ENCODE data around the gene OR5B2. TPM values are rescaled to one million over a fixed set of nuclear protein-coding genes. Genes with fewer than 3 reads are reported as not detected.

OR5B2 gene
- total and polyA plus RNA-seq, 2 experiments from 2014 or later = not detected

- TF ChIP-seq CTCF (IDR thresholded peaks at IDR 0.05; ENCODE audit: low read depth, low read length) = no peak
- Histone ChIP-seq H3K27ac (no peak overlapping the region), H3K36me3 (no peaks in the 10 kb centered on the region), H3K9me3 (ENCODE audit: low read depth) (no peaks in the 10 kb centered on the region), H3K4me3 (no peak overlapping the region), H3K27me3 (no peaks in the 10 kb centered on the region), H3K4me1 (ENCODE audit: low read depth) (no peaks in the 10 kb centered on the region)
- DNase-seq (ENCODE audit: low read depth in 1 of 2, low spot score in 1 of 2) = no peak
Observed at GRCh38 chr11:58444300-58444699, 16.4 kb upstream of the OR5B2 start.

GRCh38 chr11:58442136-58442535 is 14.2 kb upstream of the OR5B2 start, which contains the start of gene OR5B12:
TSS of gene OR5B12 (minus strand) at chr11:58442236. CDS start at chr11:58440151, 2,085 bp downstream.
- H3K27ac ChIP-seq = no peak within 1 kb of the TSS
- no peak for TF ChIP-seq CTCF (IDR thresholded peaks at IDR 0.05; ENCODE audit: low read depth, low read length)
- H3K36me3 ChIP-seq = no peaks in the 10 kb centered on the region
- no peak within 1 kb of the TSS for H3K4me3 ChIP-seq
- no peaks in the 10 kb centered on the region for H3K27me3 ChIP-seq
- no peak for DNase-seq (ENCODE audit: low read depth in 1 of 2, low spot score in 1 of 2)
- H3K9me3 ChIP-seq (ENCODE audit: low read depth) = no peaks in the 10 kb centered on the region
- no peaks in the 10 kb centered on the region for H3K4me1 ChIP-seq (ENCODE audit: low read depth)

GRCh38 chr11:58438486-58438885 is 10.6 kb upstream of the OR5B2 start:
- Histone ChIP-seq H3K27me3 (no peaks in the 10 kb centered on the region), H3K9me3 (ENCODE audit: low read depth) (no peaks in the 10 kb centered on the region), H3K4me1 (ENCODE audit: low read depth) (no peaks in the 10 kb centered on the region), H3K27ac (no peak overlapping the region), H3K4me3 (no peak overlapping the region), H3K36me3 (no peaks in the 10 kb centered on the region)
- no peak for TF ChIP-seq CTCF (IDR thresholded peaks at IDR 0.05; ENCODE audit: low read depth, low read length)
- no peak for DNase-seq (ENCODE audit: low read depth in 1 of 2, low spot score in 1 of 2)

GRCh38 chr11:58434217-58434616 is 6.3 kb upstream of the OR5B2 start:
- no peaks in the 10 kb centered on the region for H3K4me1 ChIP-seq (ENCODE audit: low read depth)
- no peak overlapping the region for H3K4me3 ChIP-seq
- no peak overlapping the region for H3K27ac ChIP-seq
- H3K27me3 ChIP-seq = no peaks in the 10 kb centered on the region
- no peaks in the 10 kb centered on the region for H3K9me3 ChIP-seq (ENCODE audit: low read depth)
- DNase-seq (ENCODE audit: low read depth in 1 of 2, low spot score in 1 of 2) = no peak
- TF ChIP-seq CTCF (IDR thresholded peaks at IDR 0.05; ENCODE audit: low read depth, low read length) = no peak
- H3K36me3 ChIP-seq = no peaks in the 10 kb centered on the region

GRCh38 chr11:58433638-58434203 is 5.8 kb upstream of the OR5B2 start:
- no peak overlapping the region for H3K4me3 ChIP-seq
- no peaks in the 10 kb centered on the region for H3K4me1 ChIP-seq (ENCODE audit: low read depth)
- DNase-seq (ENCODE audit: low read depth in 1 of 2, low spot score in 1 of 2) = no peak
- H3K27me3 ChIP-seq = no peaks in the 10 kb centered on the region
- H3K27ac ChIP-seq = no peak overlapping the region
- no peaks in the 10 kb centered on the region for H3K36me3 ChIP-seq
- no peaks in the 10 kb centered on the region for H3K9me3 ChIP-seq (ENCODE audit: low read depth)
- no peak for TF ChIP-seq CTCF (IDR thresholded peaks at IDR 0.05; ENCODE audit: low read depth, low read length)
